ENCODE data around the gene BTG3.

DNA sequence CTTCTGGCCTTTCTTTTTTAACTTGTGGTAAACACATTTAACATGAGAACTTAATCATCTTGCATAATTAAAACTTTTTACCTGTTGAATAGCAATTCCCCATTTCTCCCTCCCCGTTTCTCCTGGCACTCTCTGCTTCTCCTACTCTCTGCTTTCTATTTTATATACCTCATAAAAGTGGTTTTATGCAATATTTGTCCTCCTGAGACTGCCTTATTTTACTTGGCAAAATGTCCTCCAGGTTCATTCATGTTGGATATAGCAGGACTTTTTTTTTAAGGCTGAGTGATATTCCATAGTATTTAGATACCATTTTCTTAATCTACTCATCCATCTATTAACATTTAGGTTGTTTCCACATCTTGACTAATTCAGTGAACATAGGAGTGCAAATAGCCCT, 35.0 kb downstream of the BTG3 start:
- no peak for TF ChIP-seq POLR2A (IDR thresholded peaks at IDR 0.05)
- TF ChIP-seq, protein P1, sequence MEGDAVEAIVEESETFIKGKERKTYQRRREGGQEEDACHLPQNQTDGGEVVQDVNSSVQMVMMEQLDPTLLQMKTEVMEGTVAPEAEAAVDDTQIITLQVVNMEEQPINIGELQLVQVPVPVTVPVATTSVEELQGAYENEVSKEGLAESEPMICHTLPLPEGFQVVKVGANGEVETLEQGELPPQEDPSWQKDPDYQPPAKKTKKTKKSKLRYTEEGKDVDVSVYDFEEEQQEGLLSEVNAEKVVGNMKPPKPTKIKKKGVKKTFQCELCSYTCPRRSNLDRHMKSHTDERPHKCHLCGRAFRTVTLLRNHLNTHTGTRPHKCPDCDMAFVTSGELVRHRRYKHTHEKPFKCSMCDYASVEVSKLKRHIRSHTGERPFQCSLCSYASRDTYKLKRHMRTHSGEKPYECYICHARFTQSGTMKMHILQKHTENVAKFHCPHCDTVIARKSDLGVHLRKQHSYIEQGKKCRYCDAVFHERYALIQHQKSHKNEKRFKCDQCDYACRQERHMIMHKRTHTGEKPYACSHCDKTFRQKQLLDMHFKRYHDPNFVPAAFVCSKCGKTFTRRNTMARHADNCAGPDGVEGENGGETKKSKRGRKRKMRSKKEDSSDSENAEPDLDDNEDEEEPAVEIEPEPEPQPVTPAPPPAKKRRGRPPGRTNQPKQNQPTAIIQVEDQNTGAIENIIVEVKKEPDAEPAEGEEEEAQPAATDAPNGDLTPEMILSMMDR (IDR thresholded peaks at IDR 0.05): no peak

Data from tibial nerve (tissue), 3 donors.